Nephron (organoid): Measurements from ENCODE around the gene ZNF525.

ENCODE experiments used
- H3K27ac Mint-ChIP-seq, 3 experiments: 2 replicates each; pipeline ENCODE4 v1.8.0; 2020; ENCODE audit warnings: mixed read lengths in 3 of 3, mild to moderate bottlenecking in 2 of 3, moderate library complexity in 1 of 3
- H3K27me3 Mint-ChIP-seq: 2 replicates; pipeline ENCODE4 v1.8.0; 2021; ENCODE audit warnings: low read depth, mild to moderate bottlenecking, moderate library complexity, mixed read lengths
- H3K36me3 Mint-ChIP-seq: 2 replicates; pipeline ENCODE4 v1.8.0; 2020; ENCODE audit warnings: low read depth, mixed read lengths
- H3K4me1 Mint-ChIP-seq: 2 replicates; pipeline ENCODE4 v1.8.0; 2020; ENCODE audit warnings: mixed read lengths
- H3K4me3 Mint-ChIP-seq, 3 experiments: 2 replicates each; pipeline ENCODE4 v1.8.0; 2020; ENCODE audit warnings: mild to moderate bottlenecking in 3 of 3, mixed read lengths in 3 of 3, moderate library complexity in 2 of 3
- H3K9me3 Mint-ChIP-seq: 2 replicates; pipeline ENCODE4 v1.8.0; 2020; ENCODE audit warnings: mixed read lengths
- TF ChIP-seq, protein P1 (sequence below), 3 experiments: fragments of 200-600 bp; sonication (generic); IDR thresholded peaks; one replicate each; pipeline ENCODE4 v1.5.0; 2021; ENCODE audit warnings: antibody characterized with exemption in 3 of 3; ENCODE audit not compliant: unreplicated experiment in 3 of 3

The ZNF525 gene

DNA sequence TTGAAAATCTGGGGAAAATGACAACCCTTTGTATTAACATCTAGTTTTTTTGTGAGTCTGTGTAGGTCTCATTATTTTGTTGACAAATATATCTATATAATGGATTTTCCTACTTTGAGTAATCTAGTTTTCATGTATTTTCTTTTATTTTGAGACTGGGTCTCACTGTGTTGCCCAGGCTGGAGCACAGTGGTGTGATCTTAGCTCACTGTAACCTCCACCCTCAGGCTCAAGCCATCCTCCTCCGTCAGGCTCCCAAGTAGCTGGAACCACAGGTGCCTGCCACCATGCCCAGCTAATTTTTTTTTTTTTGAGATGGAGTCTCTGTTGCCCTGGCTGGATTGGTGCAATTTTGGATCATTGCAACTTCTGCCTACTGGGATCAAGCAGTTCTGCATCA, 9.2 kb downstream of the ZNF525 start:
- H3K4me1 Mint-ChIP-seq, result no peaks in the 10 kb centered on the region
- peaks cover 4% of the 10 kb centered on the region for H3K9me3 Mint-ChIP-seq
- H3K36me3 Mint-ChIP-seq, result peaks cover 70% of the 10 kb centered on the region
- H3K27ac Mint-ChIP-seq, result no peak overlapping the region
- H3K27me3 Mint-ChIP-seq, result no peaks in the 10 kb centered on the region
- TF ChIP-seq, protein P1, sequence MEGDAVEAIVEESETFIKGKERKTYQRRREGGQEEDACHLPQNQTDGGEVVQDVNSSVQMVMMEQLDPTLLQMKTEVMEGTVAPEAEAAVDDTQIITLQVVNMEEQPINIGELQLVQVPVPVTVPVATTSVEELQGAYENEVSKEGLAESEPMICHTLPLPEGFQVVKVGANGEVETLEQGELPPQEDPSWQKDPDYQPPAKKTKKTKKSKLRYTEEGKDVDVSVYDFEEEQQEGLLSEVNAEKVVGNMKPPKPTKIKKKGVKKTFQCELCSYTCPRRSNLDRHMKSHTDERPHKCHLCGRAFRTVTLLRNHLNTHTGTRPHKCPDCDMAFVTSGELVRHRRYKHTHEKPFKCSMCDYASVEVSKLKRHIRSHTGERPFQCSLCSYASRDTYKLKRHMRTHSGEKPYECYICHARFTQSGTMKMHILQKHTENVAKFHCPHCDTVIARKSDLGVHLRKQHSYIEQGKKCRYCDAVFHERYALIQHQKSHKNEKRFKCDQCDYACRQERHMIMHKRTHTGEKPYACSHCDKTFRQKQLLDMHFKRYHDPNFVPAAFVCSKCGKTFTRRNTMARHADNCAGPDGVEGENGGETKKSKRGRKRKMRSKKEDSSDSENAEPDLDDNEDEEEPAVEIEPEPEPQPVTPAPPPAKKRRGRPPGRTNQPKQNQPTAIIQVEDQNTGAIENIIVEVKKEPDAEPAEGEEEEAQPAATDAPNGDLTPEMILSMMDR (IDR thresholded peaks at IDR 0.05; ENCODE audit: unreplicated experiment in 3 of 3), result no peak
- H3K4me3 Mint-ChIP-seq, result no peak overlapping the region

DNA sequence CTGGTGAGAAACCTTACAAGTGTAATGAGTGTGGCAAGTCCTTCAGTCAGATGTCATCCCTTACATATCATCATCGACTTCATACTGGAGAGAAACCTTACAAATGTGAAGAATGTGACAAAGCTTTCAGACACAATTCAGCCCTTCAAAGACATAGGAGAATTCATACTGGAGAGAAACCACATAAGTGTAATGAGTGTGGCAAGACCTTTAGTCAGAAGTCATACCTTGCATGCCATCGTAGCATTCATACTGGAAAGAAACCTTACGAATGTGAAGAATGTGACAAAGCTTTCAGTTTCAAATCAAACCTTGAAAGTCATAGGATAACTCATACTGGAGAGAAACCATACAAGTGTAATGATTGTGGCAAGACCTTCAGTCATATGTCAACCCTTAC, 15.9 kb downstream of the ZNF525 start:
- Mint-ChIP-seq H3K4me3 (no peak overlapping the region), H3K9me3 (peaks cover 54% of the 10 kb centered on the region)
- TF ChIP-seq, protein P1 (IDR thresholded peaks at IDR 0.05; ENCODE audit: unreplicated experiment in 3 of 3), result no peak

DNA sequence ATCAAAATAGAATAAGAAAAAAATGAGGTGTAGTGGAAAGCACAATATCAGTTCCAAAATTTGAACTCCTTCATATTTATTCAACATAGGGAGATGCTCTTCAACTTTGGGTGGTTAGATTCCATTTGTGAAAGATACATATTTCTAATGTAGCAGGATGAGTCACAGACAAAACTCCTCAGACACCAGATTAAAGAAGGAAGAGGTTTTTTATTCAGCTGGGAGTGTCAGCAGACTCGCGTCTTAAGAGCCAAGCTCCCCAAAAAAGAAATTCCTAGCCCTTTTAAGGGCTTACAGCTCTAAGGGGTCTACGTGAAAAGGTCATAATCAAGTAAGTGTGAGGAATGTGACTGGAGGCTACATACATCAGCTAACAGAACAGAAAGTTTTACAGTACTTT, 22.7 kb downstream of the ZNF525 start:
- peaks cover 39% of the 10 kb centered on the region for H3K9me3 Mint-ChIP-seq
- no peak overlapping the region for H3K4me3 Mint-ChIP-seq
- peaks cover 13% of the 10 kb centered on the region for H3K4me1 Mint-ChIP-seq
- TF ChIP-seq, protein P1 (IDR thresholded peaks at IDR 0.05; ENCODE audit: unreplicated experiment in 3 of 3), result no peak
- peaks cover 48% of the 10 kb centered on the region for H3K36me3 Mint-ChIP-seq
- no peaks in the 10 kb centered on the region for H3K27me3 Mint-ChIP-seq
- H3K27ac Mint-ChIP-seq, result peak overlapping the region in 2 of 3 experiments; percentile 5 to 59

More for the DNA sequence above, 15.9 kb downstream of the ZNF525 start:
- H3K36me3 Mint-ChIP-seq, result peaks cover 97% of the 10 kb centered on the region
- H3K27ac Mint-ChIP-seq, result no peak overlapping the region
- no peaks in the 10 kb centered on the region for H3K27me3 Mint-ChIP-seq
- no peaks in the 10 kb centered on the region for H3K4me1 Mint-ChIP-seq

DNA sequence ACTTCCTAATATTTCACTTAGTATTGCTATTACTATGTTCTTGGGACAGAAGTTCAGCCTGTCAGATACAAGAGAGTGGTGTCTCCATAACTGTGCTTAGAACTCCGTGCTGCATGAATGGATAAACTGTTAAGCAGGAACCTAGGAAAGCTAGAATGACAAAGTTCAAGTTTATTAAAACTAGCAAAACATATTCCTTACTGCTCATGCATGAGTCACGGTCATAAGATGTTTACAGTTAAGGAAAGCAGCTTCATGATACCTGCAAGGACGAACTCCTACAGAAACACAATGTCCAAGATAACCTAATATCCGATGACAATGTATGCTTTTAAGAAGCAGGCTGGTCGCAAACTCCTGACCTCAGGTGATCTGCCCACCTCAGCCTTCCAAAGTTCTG, 23.4 kb downstream of the ZNF525 start:
- TF ChIP-seq, protein P1 (IDR thresholded peaks at IDR 0.05; ENCODE audit: unreplicated experiment in 3 of 3), result no peak
- H3K9me3 Mint-ChIP-seq, result peaks cover 33% of the 10 kb centered on the region
- H3K27ac Mint-ChIP-seq, result peak overlapping the region in 2 of 3 experiments; percentile 86 to 94
- peaks cover 40% of the 10 kb centered on the region for H3K36me3 Mint-ChIP-seq
- peaks cover 13% of the 10 kb centered on the region for H3K4me1 Mint-ChIP-seq
- H3K27me3 Mint-ChIP-seq, result no peaks in the 10 kb centered on the region
- no peak overlapping the region for H3K4me3 Mint-ChIP-seq

DNA sequence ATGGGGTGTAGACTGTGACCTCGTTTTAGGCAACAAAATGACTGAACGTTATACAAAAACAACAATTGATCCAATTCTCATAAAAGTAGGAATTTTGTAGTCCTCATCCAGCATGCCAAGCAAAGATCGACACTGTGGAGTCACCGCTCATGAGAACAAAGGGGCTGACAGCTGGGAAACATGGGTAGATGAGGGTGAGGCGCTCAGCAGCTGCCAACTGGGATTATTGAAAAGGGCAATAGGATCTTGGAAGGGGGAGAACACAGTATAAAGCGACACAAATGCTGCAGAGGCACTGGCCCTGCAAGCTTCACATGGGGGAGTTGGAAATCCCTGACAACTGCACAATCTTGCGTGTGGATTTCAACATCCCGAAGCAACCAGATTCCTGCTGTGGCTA, 24.1 kb downstream of the ZNF525 start:
- TF ChIP-seq, protein P1 (IDR thresholded peaks at IDR 0.05; ENCODE audit: unreplicated experiment in 3 of 3), result no peak
- Mint-ChIP-seq H3K9me3 (peaks cover 32% of the 10 kb centered on the region), H3K4me1 (peaks cover 16% of the 10 kb centered on the region), H3K27me3 (no peaks in the 10 kb centered on the region), H3K36me3 (peaks cover 34% of the 10 kb centered on the region), H3K4me3 (peak overlapping the region in 2 of 3 experiments; percentile 49 to 76), H3K27ac (peak overlapping the region; percentile 86 to 94 (median 89))

DNA sequence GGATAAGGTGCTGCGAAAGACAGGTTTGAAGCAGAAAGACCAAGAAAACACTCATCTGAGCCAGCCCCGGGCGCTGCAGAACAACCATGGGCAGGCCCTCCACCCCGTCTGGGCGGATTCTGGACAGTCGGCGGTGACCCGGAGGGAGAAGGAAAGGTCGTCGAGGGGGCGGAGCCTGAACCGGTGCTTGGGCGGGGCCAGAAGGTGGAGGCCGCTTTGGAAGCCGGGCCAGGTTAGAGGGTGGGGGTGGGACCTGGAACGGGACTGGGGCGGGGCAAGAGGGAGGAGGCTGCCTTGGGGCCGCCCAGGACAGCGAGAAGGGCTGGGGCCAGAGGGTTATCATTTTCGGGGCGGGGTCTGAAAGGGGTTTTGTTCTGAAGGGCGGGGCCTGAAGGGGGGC, 24.5 kb downstream of the ZNF525 start:
- Mint-ChIP-seq H3K27ac (peak overlapping the region; percentile 86 to 94 (median 89)), H3K4me3 (peak overlapping the region in 2 of 3 experiments; percentile 49 to 76), H3K9me3 (peaks cover 28% of the 10 kb centered on the region), H3K27me3 (no peaks in the 10 kb centered on the region), H3K4me1 (peaks cover 20% of the 10 kb centered on the region), H3K36me3 (peaks cover 29% of the 10 kb centered on the region)
- TF ChIP-seq, protein P1 (IDR thresholded peaks at IDR 0.05; ENCODE audit: unreplicated experiment in 3 of 3), result no peak
